A172 (cell line): ENCODE data around the gene CYP26A1. TPM values are rescaled to one million over a fixed set of nuclear protein-coding genes. Genes with fewer than 3 reads are reported as not detected.

Experiments
- DNase-seq: peaks from one replicate; pipeline ENCODE4 v3.0.0-alpha.2; 2015; ENCODE audit warnings: low spot score
- total RNA-seq: library from RNA; depleted of rRNA; stranded (reverse); fragments of >200 nt; shearing (Covaris generic); gene quantifications from 2 replicates; pipeline ENCODE4 v1.2.3, GENCODE V29; 2014; rRNA removed

The CYP26A1 gene
- total RNA-seq, 1 experiment from 2014 or later = 0.65 TPM

- DNase-seq = no peak
Measured at GRCh38 chr10:93123766-93124165, 50.1 kb downstream of the CYP26A1 start.

- DNase-seq = peak; percentile 14
Measured at GRCh38 chr10:93124580-93125318, 51.1 kb downstream of the CYP26A1 start.

- no peak for DNase-seq
Measured at GRCh38 chr10:93125966-93126365, 52.3 kb downstream of the CYP26A1 start.

- DNase-seq = no peak
Measured at GRCh38 chr10:93126483-93127052, 52.9 kb downstream of the CYP26A1 start.

Other genes starting within 250 kb of the CYP26A1 start
- 15.7 and 17.6 TPM in 2 replicates for gene EXOC6, start 225.4 kb upstream of the CYP26A1 start, total RNA-seq
- gene CYP26C1, start 13.1 kb upstream of the CYP26A1 start, total RNA-seq = 0.02 TPM in 1 of 2 replicates, not detected in the other